GM21737 (cell line): ENCODE measurements around the gene ZPR1.
"Not testable (repeated sequence)": the region's sequence is repeated elsewhere in the genome, so short reads cannot be mapped to it uniquely, and the experiment has no call there.

Experiments
- ATAC-seq: cut with Tn5 transposase; IDR thresholded peaks from one replicate; pipeline ENCODE4 v1.9.1; 2021; ENCODE audit warnings: mild to moderate bottlenecking, moderate library complexity; ENCODE audit not compliant: unreplicated experiment

The ZPR1 gene

DNA sequence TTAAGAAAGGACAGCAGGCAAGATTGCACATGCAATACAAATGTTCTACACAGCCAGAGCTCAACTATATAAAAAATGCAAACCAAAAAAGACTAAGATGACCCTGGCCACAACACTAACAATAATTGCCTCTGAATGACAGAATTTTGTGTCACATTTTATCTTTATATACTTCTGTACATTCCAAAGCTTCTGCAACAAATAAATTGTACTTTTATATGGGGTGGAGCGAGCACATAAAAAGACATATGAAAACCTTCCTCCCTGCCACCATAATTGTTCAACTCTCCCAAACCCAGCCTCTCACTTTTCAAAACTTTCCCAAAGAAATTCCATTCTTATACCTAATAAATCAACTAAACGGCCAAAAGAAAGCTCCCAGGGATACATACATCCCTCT is 25.7 kb downstream of the ZPR1 start:
- ATAC-seq = no peak

- not testable (repeated sequence) for ATAC-seq
Observed at GRCh38 chr11:116756044-116756443, 31.8 kb downstream of the ZPR1 start.

DNA sequence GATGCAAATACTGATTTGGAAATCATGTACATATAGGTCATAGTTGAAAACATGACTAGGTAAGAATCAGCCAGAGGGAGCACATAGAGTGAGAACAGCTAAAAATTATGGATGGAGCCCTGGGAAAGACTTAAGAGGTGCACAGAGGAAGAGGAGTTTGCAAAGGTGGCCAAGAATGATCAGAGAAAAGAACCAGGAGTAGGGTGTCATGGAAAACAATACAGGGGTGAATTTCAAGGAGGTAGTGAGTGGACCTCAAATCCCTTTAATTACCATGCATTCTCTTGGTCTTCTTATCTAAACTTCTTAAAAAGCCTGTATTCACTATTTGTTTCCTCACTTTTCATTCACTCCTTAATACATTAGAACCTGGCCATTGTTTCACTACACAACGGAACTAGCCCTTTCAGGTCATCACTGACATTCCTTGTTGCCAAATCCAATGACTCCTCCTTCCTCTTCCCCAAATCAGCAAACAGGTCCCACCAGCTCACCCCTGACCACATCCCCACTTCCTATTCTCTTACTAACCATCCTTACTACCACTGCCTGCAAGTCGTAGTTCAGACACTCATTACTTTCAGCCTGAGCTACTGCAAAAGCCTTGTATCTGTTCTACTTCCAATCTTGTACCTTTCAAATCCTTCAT is 37.6 kb downstream of the ZPR1 start:
- no peak for ATAC-seq

- no peak for ATAC-seq
Observed at GRCh38 chr11:116742104-116742503, 45.7 kb downstream of the ZPR1 start.

GRCh38 chr11:116740741-116741140 is 47.1 kb downstream of the ZPR1 start:
- no peak for ATAC-seq

DNA sequence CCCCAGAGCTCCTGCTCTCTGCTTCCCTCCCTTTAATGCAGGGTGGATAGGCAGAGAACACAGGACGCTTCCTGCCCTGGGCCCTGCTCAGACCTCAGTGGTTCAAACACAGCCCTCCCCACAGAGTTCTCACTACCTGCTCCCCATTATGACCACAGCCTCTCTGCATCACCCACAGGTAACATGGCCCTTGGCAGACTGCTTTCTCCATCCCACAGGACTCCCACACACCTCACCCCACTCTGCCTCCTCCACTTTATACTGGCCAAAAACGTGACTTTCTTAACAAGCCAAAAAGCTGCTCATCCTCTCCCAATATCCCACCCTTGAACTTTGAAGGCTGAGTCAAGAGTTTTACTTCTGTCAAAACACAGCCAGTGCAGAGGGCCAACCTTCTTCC is 48.8 kb downstream of the ZPR1 start:
- ATAC-seq = no peak

GRCh38 chr11:116736763-116737162 is 51.1 kb downstream of the ZPR1 start:
- no peak for ATAC-seq

- ATAC-seq = no peak
Observed at GRCh38 chr11:116733969-116734508, 53.8 kb downstream of the ZPR1 start.

DNA sequence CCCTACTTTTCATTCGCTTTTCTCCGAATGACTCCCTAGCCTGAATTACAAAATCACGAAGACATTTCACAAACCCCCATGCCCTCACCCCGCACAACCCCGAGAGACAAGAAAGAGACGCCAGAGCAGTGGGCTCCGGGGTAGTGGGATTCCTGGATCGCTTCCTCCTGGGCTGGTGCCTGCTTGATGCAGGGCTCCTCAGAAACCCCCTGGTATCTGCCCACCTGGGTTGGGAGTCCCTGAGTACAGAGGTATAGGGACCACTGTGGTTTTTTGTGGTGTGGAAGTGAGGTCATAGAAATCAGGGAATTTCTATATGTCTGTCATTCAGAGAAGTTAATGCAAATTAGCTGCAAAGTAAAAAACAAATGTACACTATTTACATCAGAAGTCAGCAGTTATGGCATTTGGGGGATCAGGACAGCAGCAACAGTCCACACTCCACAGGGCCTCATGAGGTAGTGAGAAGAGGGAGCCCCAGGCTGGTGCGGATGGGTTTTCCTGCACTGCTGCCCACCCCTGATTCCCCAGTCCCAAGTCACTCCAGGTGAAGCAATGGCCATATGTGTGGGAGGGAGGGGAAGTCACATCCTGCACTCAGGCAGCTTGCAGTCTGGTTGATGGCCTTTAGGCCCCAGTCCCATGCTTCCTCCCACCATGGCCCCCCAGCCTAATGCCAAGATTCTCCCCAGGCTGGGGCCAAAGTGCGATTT is 54.6 kb downstream of the ZPR1 start:
- ATAC-seq = no peak

GRCh38 chr11:116732271-116733042 is 55.4 kb downstream of the ZPR1 start:
- no peak for ATAC-seq

DNA sequence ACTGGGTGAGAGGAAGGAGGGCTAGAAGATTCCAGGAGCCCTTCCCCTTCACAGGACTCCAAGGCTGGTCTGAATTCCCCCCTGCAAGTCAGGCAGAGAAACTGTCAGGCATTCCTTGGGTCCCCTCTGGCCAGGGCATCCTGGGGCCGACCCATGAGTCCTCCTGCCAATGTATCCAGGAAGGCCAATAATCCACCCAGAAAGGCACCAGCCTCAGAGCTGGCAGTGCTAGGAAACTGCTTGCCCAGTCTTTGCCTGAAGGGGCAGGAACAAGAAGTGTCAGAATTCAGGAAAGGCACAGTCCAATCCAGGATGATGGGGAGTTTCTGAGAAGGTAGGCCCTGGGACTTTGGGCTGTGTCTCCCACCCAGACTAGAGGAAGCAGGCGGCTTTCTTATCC is 56.0 kb downstream of the ZPR1 start:
- no peak for ATAC-seq

- ATAC-seq = no peak
Observed at GRCh38 chr11:116731097-116731761, 56.6 kb downstream of the ZPR1 start.

- ATAC-seq = no peak
Observed at GRCh38 chr11:116730601-116731000, 57.2 kb downstream of the ZPR1 start.

- ATAC-seq = no peak
Observed at GRCh38 chr11:116730241-116730561, 57.6 kb downstream of the ZPR1 start.

DNA sequence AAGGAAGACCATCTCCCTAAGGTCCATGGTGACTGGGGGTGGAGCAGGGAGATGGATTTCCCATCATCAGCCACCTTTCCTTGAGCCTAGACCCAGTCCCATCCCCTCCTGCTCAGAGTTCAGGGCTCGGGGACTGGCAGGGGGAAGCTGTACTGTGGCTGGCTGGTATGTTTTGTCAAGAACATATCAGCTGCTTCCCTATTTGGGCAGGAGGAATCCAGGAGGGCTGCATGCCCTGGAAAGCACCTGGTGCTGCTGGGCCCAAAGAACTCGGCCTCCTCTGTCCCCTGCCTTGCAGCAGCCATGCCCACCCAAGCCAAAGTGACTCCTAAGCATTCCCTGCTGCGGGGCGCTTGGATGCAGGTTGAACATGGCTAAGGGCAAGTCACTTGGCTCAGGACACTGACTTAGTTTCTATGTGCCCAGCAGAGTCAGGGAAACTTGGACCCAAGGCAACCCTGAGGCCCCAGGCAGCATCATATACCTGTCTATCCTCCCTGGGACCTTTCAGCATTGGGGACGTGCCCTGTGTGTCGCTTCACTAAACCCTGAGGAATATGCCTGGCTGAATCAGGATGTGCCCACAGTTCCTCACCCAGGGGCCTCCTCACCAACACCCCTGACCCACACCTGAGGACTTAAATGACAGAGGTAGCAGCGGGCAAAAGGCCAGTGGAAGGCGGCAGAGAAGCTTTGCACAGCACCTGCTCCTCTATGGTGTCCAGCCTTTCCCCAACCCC is 58.2 kb downstream of the ZPR1 start:
- no peak for ATAC-seq

DNA sequence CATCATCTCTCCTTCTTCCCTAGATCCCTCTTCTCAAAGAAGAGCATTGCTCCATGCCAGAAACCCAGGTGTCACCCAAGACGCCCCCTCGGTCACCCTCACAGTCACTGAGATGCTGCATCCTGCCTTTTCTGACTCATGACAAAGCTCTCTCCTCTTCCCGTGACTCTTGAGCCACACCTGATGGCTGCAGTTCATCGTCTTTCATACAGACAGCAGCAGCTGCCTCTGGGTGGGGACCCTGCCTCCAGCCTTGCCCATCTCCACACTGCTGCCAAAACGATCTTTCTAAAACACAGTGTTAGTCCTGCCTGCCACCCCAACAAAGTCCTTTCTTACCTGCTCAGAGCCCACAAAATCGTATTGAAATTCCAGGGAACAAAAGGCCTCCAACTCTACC is 59.8 kb downstream of the ZPR1 start:
- ATAC-seq = no peak

DNA sequence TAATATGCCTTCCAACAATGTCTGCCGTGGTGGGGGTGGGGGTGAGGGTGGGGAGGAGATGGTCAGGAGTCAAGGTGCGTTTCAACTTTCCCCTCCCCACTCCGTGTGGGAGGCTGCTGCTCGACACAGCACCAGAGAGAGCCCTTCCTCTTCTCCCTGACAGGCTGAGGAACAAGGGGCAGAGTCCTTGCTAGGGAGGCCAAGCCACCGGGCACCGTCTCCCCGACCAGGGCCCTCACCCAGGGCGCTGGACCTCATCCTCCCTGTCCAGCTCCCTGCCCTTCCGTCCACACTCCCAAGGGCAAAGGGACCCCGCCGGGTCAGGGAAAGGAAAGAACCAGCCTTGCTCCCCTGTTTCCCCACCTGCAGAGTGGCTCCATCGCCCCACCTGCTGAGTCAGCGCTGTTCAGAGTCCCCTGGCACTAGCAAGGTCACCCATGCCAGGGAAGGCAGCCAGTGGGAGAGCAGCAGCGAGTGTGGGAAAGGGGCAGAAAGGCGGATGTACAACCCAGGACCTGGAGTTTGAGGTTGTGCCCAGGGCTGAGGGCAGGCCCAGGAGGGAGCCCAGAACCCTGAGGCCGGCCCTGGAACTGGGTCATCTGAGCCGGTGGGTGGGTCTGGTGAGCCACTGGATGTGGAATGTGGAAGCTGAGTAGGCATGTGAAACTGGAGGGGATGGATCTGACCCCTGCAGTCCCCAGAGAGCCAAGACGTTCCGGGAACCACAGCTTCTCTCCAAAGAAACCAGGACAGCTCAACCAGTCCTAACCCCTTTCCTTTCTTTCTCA is 62.2 kb downstream of the ZPR1 start:
- ATAC-seq = no peak

DNA sequence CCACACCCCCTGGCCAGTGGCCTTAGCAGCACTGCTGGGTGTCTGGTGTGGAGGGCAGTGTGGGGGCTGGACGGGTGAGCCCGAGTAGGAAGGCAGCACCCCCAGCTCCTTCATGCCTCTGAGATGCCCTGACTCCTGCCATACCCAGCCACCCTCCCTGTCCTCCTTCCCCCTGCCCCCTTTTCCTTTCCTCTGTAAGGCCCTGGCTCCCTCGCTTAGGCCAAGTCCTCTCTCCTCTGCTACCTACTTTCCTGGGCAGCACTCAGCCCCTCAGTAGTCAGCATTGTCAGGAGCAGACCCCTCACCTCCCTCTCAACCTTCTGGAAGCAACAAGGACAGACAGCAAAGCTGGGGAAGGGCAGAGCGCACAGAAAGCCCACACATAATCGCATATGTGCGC is 63.0 kb downstream of the ZPR1 start:
- ATAC-seq = no peak
